NCI-H446 (cell line): Measurements from ENCODE around the gene SYNE3.

Experiments used
- DNase-seq, 2 experiments: peaks; one replicate each; lab custom pipeline; 2025; lab: John Stamatoyannopoulos, UW

SYNE3 gene

DNA sequence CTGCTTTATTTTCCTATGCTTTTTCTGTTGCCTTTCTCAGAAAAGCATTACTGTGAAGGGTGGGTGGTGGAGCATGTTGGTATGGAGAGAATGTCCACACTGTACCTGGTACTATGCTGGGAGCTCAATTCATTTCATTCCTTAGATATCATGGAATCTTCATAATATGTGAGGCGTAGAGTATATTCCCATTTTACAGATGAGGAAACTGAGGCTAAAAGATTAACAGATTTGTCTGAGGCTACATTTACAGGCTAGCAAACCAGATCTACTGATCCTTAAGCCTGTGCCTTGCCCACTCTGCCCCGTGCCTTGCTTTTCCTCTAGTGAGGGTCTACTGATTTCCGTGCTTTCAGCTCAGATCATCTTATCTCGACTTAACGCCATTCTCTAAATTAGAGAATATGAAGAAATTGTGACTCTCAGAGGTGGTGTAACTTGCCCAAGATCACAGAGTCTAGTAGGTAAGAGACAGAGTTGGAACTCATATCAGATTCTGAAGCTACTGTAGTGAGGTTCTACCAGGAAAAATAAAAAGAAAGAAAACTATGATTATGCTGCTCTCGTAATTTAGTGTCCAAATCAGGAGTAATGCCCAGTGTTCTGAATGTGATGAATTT is 23.9 kb upstream of the SYNE3 start:
- DNase-seq, result no peak

DNA sequence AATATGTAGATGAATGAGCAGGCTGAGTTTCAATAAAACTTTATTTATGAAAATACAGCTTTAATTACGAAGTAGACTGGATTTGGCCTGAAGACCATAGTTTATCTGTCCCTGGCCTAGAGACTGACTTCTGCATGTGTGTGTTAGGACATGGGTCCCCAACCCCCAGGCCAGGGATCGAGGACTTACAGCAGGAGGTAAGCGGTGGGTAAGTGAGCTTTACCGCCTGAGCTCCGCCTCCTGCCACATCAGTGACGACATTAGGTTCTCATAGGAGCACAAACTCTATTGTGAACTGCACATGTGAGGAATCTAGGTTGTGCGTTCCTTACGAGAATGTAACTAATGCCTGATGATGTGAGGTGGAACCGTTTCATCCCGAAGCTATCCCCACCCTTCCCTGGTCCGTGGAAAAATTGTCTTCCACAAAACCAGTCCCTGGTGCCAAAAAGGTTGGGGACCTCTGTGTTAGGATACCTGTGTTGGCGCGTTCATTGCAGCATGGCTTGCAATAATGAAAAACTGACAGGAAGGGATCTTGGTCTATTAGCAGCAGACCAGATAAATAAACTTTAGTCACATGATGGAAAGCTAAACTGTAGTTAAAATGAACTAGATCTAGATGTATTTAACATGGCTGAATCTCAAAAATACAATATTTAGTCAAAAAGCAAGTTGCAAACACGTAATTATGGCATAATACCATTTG is 22.5 kb upstream of the SYNE3 start:
- no peak for DNase-seq

DNA sequence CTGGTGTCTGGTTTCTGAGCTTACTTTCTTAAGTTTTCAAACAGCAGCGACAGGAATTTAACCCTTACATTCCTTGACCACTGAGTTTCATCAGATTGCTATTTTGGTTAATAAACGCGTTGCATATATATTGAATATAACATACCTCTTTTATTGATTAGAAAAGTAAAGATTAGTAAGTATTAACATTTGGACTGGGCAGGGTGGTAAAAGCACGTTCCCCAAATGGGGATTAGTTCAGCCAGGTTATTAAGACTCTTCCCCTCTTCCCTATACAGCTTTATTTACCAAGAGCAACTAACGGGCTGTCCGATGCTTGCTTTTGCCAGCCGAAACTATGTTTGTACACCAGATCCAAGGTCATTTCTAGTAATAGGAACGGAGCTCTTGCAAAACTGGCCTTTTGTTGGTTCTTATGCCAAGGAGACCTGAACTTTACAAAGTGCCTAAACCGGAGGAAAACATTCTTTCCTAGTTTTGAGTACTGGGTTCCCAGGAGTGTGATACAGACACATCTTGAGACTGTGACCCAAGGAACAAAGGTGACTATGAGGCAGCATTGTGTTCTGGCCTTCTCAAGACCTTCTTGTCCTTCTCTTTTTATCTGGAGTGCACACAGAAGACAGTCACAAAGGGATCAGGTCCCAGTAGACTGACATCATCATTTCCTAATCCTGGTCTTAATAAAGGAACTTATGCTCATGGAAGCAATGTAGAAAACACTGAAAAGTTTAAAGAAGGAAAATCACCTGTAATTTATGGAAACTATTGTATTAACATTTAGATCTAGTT is 21.0 kb upstream of the SYNE3 start:
- DNase-seq, result no peak

DNA sequence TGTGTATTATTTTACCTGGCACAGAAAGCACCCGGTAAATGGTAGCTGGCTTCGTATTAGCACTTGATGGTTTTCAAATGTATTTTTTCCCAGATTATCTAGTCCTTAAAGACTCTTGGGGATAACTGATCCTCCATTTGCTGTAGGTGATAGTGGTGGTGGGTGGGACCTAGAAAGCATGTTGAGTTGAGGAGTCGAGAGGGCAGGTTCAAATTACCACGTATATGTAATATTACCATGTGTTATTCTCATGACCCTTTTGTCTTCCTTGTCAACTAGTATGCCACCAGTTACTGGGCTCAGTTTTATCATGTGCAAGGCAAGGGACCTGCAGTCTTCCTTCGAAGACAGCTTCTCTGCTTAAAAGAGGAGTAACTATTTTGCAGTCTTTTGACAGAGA is 20.2 kb upstream of the SYNE3 start:
- DNase-seq, result no peak

DNA sequence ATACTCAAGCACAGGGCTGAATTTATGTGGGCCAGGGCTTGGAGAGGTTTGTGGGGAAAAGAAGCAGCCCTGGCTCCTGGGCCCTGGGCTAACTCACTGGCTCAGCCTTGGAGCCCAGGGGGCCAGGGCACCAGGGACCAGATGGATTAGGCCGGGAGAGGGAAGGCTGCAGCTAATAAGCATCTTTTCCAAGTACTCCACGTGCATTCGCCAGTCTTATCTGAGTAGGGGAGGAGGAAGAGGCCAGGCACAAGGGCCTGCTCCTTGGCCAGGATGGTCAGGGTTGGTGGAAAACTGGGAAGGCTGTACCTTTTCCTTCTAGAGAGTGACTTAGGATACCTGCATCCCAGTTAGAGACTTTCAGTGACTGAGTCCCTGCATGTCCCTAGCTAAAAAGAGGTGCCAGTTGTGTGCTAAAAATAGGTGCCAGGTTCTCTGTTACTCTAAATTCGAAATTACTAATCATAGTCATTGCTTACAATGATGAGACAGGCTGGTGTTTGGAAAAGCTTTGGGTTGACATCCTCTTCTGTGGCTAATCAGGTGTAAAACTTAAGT is 19.7 kb upstream of the SYNE3 start:
- peak in 1 of 2 experiments; percentile 34 for DNase-seq

DNA sequence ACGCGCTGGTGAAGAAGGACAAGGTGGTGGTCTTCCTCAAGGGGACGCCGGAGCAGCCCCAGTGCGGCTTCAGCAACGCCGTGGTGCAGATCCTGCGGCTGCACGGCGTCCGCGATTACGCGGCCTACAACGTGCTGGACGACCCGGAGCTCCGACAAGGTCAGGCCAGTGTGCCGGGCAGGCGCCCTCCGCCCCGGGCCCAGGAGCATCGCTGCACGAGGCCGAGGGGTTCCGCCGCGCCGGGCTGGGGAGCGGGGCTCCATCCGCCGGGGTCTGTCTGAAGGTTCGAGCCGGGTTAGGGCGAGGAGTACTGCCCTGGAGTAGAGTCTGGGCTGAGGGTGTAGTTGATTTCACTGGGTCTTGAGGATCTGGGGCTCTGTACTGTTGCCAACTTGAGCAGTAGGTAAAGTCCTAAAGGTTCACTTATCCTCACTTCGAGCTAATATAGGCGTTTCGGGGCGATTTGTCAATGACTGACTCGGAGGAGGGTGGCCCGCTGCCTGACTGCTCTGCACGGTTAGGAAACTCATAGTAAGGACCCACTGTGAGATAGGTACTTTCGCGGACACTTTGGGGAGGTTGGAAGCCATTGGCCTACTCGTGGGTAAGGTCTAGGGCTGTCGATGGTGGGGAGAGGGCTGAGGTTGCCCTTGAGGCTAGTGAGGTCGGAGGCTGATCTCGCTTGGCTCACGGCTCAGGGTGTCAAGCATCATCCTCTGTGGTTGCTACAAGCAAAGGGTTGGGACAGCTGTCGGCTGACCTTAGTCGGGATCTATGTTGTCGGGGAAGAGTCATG is 19.0 kb upstream of the SYNE3 start:
- DNase-seq, result peak in 1 of 2 experiments; percentile 32

DNA sequence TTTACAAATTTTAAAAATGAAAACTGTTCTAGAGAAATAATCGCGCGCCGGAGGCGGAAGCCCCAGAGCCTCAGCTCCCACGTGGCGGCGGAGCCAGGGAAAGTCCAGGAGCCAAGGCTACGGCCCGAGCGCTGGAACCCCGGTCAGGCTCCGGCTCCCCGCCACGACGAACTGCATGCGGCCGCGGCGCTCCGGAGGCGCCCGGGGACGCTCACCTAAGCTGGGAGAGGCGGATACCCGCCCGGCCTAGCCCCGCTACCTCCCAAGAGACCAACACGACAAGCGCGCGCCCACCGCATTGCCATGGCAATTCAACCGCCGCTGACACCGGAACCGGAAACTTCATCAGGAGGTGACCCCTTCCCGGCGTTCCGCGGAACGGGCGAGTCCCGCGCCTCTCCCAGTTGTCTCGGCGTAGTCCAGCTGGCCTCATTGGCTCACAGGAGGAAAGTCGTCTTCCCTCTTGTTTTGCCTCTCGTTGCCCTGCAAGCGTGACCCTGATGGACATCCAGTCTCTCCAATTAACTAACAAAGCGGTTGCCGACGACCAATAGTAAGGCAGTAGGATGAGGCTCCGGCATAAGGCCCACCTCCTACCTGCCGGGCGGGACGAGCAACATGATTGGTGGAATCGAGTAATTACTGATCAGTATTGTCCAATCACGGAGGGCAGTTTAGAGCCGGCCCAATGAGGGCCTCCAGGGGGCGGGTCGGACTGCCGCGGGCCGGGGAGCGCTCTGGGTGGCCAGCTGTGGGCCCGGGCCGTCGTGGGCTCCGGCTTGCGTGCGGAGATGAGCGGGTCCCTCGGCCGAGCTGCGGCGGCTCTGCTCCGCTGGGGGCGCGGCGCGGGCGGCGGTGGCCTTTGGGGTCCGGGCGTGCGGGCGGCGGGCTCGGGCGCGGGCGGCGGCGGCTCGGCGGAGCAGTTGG is 18.1 kb upstream of the SYNE3 start, which contains the start of gene GLRX5:
Gene GLRX5 (plus strand): TSS at position 752 of the 927 bp plus-strand sequence. CDS start 40 bp downstream, at position 792.
- peak; percentile 99 to 100 for DNase-seq

DNA sequence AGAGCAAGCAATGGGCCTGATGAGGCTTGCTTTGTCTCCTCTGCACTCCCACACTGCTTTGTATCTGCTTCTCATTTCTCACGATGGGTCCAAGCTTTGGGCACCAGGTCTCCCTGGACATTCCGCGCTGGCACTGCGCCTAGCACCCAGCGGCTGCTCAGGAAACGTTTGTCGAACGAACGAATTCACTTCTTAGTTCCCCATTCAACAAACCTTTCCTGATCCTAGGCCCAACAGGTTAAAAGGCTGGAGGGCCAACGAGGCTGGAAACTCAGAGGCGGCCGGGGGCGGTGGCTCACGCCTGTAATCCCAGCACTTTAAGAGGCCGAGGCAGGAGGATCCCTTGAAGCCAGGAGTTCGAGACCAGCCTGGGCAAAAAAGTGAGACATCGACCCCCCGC is 17.4 kb upstream of the SYNE3 start:
- DNase-seq, result no peak

DNA sequence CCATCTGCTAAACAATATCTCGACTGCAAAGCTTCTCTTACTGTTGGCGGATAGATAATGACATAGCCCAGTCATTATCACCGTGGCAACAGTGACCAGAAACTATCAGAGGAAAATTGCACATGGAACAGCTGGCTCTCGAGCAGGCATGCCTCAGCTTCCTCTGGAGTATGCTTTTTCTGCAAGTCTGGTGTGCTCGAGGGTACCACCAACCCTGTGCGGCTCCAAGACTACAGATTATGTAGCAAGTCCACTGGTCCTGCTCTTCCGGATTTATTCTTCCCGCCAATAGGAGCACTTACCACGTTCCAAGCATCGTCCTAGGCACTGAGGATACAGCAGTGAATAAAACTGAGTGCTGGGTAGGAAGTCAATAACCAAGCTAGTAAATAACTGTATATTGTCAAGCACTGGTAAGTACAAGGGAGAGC is 17.0 kb upstream of the SYNE3 start:
- peak; percentile 34 to 49 for DNase-seq

GRCh38 chr14:95531969-95532368 is 15.5 kb upstream of the SYNE3 start:
- no peak for DNase-seq

GRCh38 chr14:95531473-95531872 is 15.0 kb upstream of the SYNE3 start:
- no peak for DNase-seq

- DNase-seq, result no peak
These were observed 14.2 kb upstream of the SYNE3 start for GRCh38 chr14:95530473-95531276.

- DNase-seq, result no peak
These were observed 12.8 kb upstream of the SYNE3 start for GRCh38 chr14:95529216-95529615.

- DNase-seq, result peak in 1 of 2 experiments; percentile 61
These were observed 11.0 kb upstream of the SYNE3 start for GRCh38 chr14:95527387-95528002.

- no peak for DNase-seq
These were observed 10.3 kb upstream of the SYNE3 start for GRCh38 chr14:95526483-95527386.

DNA sequence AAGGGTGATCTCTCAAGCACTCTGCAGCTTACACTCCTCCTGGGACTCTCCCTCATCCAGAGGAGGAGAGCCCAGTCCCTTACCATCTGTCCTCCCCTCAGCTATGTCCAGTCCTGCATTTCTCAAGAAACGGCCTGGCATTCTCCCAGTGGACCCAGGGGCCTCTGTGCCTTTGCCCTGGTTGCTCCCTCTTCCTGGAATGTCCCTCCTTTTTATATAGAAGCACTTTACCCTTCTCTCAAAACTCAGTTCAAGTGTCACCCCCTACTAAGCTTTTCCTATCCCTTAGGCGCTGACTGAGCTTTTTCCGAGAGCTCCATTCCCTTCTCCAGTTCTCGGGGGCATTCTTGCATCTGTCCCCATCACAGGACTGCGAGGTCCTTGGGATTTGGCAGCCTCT is 9.5 kb upstream of the SYNE3 start:
- DNase-seq, result no peak

- DNase-seq, result no peak
These were observed 8.5 kb upstream of the SYNE3 start for GRCh38 chr14:95524706-95525512.
